SH-SY5Y (cell line): ENCODE results near the gene INAFM2.

Experiments
- GATA2 ChIP-seq: IDR thresholded peaks from 2 replicates; pipeline ENCODE4 v1.6.1; 2011; ENCODE audit warnings: mild to moderate bottlenecking, low read depth, low read length
- GATA3 ChIP-seq: IDR thresholded peaks from 2 replicates; pipeline ENCODE4 v1.6.1; 2011; ENCODE audit warnings: low read depth, mild to moderate bottlenecking, low read length, moderate library complexity

GRCh38 chr15:40309344-40309862 is 14.1 kb upstream of the INAFM2 start:
- TF ChIP-seq GATA2 (no peak), GATA3 (no peak)
